Inferior parietal cortex (tissue), 1 donor: ENCODE results near the gene MOCOS.
"Not testable (repeated sequence)": the region's sequence is repeated elsewhere in the genome, so short reads cannot be mapped to it uniquely, and the experiment has no call there.

ENCODE experiments used
- DNase-seq: peaks from one replicate; pipeline ENCODE4 v3.0.0-alpha.2; 2016; ENCODE audit errors: extremely low spot score

Gene MOCOS, protein sequence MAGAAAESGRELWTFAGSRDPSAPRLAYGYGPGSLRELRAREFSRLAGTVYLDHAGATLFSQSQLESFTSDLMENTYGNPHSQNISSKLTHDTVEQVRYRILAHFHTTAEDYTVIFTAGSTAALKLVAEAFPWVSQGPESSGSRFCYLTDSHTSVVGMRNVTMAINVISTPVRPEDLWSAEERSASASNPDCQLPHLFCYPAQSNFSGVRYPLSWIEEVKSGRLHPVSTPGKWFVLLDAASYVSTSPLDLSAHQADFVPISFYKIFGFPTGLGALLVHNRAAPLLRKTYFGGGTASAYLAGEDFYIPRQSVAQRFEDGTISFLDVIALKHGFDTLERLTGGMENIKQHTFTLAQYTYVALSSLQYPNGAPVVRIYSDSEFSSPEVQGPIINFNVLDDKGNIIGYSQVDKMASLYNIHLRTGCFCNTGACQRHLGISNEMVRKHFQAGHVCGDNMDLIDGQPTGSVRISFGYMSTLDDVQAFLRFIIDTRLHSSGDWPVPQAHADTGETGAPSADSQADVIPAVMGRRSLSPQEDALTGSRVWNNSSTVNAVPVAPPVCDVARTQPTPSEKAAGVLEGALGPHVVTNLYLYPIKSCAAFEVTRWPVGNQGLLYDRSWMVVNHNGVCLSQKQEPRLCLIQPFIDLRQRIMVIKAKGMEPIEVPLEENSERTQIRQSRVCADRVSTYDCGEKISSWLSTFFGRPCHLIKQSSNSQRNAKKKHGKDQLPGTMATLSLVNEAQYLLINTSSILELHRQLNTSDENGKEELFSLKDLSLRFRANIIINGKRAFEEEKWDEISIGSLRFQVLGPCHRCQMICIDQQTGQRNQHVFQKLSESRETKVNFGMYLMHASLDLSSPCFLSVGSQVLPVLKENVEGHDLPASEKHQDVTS

GRCh38 chr18:36187193-36187825 lies at the start of gene MOCOS:
TSS of gene MOCOS (plus strand) at chr18:36187497. CDS start at chr18:36187540, 43 bp downstream.
- DNase-seq, result no peak

DNA sequence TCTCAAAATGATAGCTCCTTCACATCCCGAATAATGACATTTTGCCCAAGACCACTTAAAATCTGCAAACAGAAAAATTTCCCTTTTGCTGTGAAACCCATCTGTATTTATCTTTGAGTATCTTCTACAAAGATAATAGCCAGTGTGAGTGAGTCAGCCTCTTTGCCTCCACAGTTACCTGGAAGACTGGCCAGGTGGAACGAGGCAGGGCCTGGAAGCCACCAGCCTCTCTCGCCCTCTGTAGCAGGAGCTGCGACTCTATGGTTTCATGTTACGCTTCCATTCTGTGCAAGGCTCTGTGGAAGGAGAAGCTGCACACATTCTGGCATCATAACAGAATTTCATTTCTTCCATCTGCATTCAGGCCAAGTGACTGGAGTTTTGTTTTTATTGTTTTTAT lies 48.1 kb upstream of the MOCOS start:
- DNase-seq, result no peak

- DNase-seq, result no peak
Observed at GRCh38 chr18:36141576-36141975, 45.7 kb upstream of the MOCOS start.

- DNase-seq, result no peak
Observed at GRCh38 chr18:36142751-36143150, 44.5 kb upstream of the MOCOS start.

GRCh38 chr18:36143391-36143790 lies 43.9 kb upstream of the MOCOS start:
- DNase-seq, result no peak

DNA sequence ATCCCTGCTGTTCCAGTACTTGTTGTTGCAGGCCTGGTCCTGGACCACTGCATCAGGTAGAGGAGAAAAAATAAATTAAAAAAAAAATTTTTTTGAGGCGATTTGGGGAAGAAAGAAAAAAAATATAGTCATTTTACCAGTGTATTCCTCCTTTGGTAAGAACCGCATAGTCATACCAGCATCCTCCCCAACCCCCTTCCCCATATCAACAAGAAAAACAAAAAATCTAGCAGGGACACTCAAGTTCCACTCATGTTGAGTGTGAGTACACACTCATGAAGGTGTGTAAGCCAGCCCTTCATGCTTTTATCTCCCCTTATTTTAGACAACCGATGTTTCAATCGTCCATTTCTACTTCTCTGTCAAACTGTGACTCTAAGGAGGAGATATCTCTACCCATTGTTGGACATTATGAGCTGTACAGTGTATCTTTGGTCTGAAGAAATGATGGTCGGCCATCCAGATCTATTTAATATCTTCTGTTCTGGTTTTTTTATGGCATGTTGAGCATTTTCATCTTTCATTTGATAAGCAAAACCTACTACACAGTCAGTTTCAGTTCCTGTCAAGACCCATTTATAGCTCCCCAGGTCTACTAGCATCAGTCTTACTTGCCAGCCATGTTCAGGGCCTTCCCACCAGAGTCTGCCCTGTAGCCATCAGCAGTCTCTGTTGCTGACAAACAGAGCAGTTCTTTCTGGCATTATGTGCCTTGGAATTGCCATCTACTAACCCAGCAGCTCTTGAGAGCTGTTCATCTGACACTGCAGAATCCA lies 37.6 kb upstream of the MOCOS start:
- DNase-seq, result no peak

GRCh38 chr18:36152781-36153180 lies 34.5 kb upstream of the MOCOS start:
- DNase-seq, result no peak

- no peak for DNase-seq
Observed at GRCh38 chr18:36153203-36153602, 34.1 kb upstream of the MOCOS start.

DNA sequence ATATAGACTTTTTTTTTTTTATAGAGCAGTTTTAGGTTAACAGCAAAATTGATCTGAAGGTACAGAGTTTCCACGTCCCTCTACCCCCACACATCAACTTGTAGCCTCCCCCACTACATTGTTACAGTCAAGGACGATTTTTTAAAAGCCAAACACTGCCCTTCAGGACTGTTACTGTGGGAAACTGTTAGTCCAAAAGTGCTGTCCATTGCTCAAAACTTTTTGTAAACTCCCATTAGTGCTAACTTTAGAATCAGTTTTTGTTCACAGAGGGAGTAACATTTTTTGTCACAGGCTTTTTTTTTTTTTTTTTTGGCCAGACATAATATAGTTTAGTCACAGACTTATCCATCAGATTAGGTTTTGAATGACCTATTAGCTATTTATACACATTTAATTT lies 33.5 kb upstream of the MOCOS start:
- no peak for DNase-seq

DNA sequence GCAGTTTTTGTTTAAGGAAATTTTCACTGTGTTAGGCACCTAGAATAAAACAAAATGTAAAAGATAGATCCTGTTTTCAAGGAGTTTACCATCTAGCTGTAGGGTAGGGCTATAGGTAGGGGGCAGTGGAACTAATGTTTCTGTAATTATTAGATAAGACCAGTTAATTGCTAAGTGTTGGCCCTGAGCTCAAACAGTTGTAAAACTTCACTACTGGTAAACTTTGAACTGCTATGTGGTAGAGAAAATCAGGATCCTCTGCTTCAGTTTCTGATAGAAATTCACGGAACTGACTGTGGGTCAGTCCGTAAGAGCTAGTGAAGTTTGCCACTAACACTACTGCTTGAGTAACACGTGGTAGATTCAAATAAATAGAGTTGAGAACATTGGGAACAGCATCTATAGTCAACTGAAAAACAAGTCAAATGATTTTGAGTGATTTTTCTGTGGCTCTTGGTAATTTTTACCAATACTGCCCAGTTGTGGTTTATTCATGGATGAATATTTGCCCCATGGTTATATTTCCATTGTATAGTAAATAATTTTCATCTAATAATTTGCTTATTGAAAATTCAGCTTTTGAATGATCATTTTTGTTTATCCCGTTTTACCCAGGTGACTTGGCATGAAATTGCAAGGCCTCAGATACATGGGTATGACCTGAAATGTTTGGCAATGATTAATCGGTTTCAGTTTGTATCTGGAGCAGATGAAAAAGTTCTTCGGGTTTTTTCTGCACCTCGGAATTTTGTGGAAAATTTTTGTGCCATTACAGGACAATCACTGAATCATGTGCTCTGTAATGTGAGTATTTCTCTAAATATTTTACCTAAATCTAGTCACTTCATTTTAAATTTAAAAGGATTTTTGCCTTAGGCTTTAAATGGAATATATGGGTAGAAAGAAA lies 31.2 kb upstream of the MOCOS start:
- DNase-seq, result no peak

DNA sequence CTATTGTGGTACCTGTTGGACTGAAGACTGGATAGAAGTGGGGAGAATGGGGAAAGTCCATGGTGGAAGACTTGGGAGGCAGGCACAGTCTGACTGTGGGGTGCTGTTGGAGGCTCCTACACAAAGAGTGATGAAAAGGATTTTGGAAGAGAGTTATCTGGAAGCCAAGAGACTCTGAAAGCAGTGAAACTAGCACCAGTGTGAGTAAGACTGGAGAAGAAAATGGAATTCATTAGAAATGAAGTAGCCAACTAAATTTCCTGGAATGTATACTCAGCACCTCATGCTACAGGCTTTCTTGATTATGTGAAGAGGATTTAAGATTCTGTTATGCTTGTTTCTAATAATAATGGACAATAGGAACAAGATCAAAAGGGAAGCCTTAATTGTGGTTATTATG lies 29.9 kb upstream of the MOCOS start:
- no peak for DNase-seq

DNA sequence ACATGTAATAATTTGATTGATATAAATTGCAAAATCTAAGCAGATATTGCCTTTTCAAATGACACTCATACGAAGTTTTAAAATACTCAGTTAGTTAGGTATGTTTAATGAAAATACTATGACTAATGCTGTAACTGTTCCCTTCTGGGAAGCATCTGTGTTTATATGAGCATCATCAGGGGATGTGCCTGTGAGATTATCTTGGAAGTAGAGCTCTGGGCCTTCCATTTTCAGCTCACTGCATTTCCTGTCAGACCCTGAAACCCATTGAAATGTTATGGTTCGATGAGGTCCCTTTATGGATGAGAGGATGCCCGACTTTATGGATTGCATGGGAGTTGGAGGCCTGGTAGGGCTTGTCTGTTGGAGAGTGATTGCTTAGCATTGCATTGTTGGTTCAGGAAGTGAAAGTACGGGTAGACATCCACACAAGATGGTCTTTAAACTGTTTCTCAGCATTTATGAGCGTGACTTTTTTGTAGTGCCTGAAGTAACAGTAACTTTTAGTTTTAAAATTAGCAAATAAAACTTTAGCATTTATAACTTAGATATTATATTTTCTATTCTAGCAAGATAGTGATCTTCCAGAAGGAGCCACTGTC lies 28.9 kb upstream of the MOCOS start:
- DNase-seq, result peak; percentile 6

GRCh38 chr18:36160959-36161371 lies 26.3 kb upstream of the MOCOS start:
- DNase-seq, result no peak

DNA sequence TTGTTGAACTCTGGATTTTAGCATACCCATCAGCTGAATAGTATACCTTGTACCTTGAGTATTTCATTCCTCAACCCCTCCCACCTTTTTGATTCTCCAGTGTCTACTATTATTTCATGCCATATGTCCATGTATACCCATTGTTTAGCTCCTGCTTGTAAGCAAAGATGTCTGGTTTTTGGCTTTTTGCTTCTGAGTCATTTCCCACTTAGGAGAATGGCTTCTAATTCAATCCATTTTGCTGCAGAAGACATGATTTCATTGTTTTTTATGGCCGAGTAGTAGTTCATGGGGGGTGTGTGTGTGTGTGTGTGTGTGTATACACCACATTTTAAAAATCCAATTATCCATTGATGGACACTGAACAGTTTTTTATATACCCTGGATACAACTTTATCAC lies 24.3 kb upstream of the MOCOS start:
- no peak for DNase-seq

DNA sequence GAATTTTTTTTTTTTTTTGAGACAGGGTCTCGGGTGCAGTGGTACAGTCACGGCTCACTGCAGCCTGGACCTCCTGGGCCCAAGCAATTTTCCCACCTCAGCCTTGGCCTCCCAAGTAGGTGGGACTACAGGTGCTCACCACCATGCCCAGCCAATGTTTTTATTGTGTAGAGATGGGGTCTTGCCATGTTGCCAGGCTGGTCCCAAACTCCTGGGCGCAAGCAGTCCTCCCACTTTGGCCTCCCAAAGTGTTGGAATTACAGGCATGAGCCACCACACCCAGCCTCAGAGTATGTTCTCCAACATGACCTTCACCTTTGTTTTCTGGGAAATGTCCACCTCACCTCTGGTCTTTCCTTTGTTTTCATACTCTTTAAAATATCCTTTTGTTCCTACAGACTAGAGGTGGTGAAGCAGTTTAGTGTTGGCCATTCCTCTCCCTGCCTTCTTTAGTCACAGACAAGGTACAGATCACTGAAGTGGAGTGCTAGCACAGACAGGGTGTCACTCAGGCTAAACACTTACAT lies 19.5 kb upstream of the MOCOS start:
- DNase-seq, result no peak

GRCh38 chr18:36168296-36168695 lies 19.0 kb upstream of the MOCOS start:
- not testable (repeated sequence) for DNase-seq

DNA sequence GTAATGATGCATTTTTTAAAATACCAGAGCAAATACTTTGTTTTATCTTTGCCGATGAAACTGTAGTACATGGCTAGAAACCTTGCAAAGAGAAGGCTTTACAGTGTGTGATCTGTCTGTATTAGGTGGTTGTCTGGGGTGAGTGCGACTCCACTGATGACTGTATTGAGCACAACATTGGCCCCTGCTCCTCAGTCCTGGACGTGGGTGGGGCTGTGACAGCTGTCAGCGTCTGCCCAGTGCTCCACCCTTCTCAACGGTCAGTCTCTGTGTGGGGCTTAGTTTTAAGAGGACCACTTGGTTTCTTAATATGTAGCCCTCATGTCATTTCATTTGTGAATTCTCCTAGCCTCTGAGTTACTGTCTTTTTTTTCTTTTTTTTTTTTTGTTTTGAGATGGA lies 17.4 kb upstream of the MOCOS start:
- DNase-seq, result no peak

GRCh38 chr18:36175481-36175880 lies 11.8 kb upstream of the MOCOS start:
- DNase-seq, result no peak

- no peak for DNase-seq
Observed at GRCh38 chr18:36176177-36176584, 11.1 kb upstream of the MOCOS start.

DNA sequence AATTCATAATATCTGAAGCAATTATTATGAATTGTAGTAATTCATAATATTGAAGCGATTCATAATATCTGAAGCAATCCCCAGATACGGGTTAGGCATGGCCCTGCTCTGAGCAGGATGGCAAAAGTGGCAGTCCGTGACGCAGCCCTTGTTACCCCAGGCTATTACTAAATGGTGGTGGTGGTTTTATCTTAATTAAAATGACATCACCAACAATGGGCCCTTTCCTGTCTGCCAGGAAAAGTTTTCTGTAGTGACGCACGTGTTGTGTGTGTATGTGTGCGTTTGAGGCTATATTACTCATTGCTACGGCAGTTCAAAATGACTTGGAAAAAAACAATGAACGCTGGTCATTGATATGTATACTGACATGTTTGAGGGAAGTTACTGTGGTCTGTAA lies 10.6 kb upstream of the MOCOS start:
- DNase-seq, result no peak
